Breast epithelium (tissue), 3 donors: Measurements from ENCODE around the gene CCDC149.

ENCODE experiments used
- CTCF ChIP-seq, 3 donors: fragments of 450-650 bp; IDR thresholded peaks; one replicate each; pipeline ENCODE4 v1.5.1; 2016 to 2017; ENCODE audit warnings: antibody characterized with exemption in 3 of 3, mild to moderate bottlenecking in 3 of 3, moderate library complexity in 3 of 3
- POLR2A ChIP-seq: fragments of 450-650 bp; IDR thresholded peaks from one replicate; pipeline ENCODE4 v1.6.1; 2016; ENCODE audit warnings: antibody characterized with exemption, mild to moderate bottlenecking, moderate library complexity
- POLR2AphosphoS5 ChIP-seq, 3 donors: sonication (generic); formaldehyde crosslinking; IDR thresholded peaks; one replicate each; pipeline ENCODE4 v1.6.1; 2017; ENCODE audit warnings: antibody characterized with exemption in 3 of 3

DNA sequence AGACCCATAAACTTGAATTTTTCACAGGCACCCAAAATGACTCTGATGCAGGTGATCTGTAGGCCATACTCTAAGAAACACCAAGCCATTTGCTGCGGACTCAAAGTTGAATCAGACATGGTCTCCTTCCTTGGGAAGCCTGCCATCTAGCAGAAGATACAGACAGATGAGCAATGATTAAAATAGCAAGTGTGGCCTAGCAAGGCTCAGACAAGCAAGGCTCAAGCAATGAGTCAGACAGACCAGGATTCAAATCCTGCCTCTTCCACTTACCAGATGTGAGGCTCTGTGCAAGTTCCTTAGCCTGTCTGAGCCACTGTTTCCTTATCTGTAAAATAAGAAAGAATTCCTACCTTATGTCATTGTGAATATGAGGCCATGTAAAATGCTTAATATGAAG lies 2.3 kb downstream of the CCDC149 start:
- TF ChIP-seq CTCF (IDR thresholded peaks at IDR 0.05) (no peak), POLR2A (no peak), POLR2AphosphoS5 (IDR thresholded peaks at IDR 0.05) (no peak)
